ENCODE data around the gene PIAS1.
A peak's percentile ranks its signal among the peaks of the same experiment; 100 is the strongest.

PIAS1 gene

DNA sequence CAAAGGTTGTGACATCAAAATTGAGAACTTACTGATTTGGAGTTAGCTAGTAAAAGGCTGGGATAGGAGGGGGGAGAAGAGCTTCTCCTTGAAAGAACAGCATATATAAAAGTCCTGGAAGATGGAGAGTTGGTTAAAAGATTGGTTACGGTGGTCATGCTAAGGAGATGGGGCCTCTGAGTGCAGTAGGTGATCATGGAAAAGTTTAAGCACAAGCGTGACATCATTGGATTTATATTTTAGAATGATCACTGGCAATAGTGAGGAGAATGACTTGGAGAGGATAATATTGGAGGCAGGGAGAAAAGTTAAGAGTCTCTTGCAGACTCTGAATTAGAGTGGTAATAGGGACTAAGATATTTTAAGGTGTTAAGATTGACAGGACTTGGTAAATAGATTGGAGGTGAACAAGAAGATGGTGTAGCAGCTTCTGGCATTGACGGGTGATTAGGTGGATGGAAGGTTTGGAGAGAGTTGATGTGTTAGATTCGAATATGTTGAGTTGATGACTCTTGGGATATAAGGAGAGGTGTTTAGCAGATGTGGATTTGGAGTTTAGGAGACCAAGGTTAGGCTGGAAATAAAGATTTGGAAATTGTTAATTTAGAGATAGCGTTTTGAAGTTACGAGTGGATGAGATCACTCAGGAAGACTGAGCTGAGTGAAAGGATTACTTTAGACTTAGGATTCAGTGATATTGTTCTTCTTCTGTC is 19.6 kb downstream of the PIAS1 start:
- no peak for DNase-seq (ENCODE audit: low read depth)
- Histone ChIP-seq H3K36me3 (ENCODE audit: control insufficient read depth, insufficient read depth, low read length, severe bottlenecking) (no peaks in the 10 kb centered on the region), H3K27me3 (replicated peaks; ENCODE audit: control insufficient read depth, insufficient read depth, low read length) (no peaks in the 10 kb centered on the region), H3K9me3 (ENCODE audit: control insufficient read depth, low read length) (no peaks in the 10 kb centered on the region), H3K4me1 (ENCODE audit: control insufficient read depth, insufficient read depth, low read length) (no peaks in the 10 kb centered on the region), H3K4me3 (ENCODE audit: low read length) (no peak overlapping the region), H3K9ac (ENCODE audit: low read length) (no peak overlapping the region)

DNA sequence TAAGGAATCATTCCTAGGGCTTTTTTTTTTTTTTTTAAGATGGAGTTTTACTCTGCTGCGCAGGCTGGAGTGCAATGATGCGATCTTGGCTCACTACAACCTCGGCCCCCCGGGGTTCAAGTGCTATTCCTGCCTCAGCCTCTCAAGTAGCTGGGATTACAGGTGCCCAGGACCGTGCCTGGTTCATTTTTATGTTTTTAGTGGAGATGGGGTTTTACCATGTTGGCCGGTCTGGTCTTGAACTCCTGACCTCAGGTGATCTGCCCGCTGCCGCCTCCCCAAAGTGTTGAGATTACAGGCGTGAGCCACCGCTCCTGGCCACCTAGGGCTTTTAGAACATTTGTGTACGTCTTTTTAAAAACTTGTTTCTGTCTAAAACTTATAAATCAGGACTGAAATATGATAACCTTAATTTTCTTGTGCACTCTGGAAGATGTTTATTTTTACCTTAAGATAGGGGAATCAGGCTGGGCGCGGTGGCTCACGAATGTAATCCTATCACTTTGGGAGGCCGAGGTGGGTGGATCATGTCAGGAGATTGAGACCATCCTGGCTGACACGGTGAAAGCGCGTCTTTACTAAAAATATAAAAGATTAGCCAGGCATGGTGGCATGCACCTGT is 21.8 kb downstream of the PIAS1 start:
- Histone ChIP-seq H3K9me3 (ENCODE audit: control insufficient read depth, low read length) (no peaks in the 10 kb centered on the region), H3K27me3 (replicated peaks; ENCODE audit: control insufficient read depth, insufficient read depth, low read length) (no peaks in the 10 kb centered on the region), H3K9ac (ENCODE audit: low read length) (no peak overlapping the region), H3K4me3 (ENCODE audit: low read length) (no peak overlapping the region), H3K36me3 (ENCODE audit: control insufficient read depth, insufficient read depth, low read length, severe bottlenecking) (no peaks in the 10 kb centered on the region), H3K4me1 (ENCODE audit: control insufficient read depth, insufficient read depth, low read length) (no peaks in the 10 kb centered on the region)
- no peak for DNase-seq (ENCODE audit: low read depth)

DNA sequence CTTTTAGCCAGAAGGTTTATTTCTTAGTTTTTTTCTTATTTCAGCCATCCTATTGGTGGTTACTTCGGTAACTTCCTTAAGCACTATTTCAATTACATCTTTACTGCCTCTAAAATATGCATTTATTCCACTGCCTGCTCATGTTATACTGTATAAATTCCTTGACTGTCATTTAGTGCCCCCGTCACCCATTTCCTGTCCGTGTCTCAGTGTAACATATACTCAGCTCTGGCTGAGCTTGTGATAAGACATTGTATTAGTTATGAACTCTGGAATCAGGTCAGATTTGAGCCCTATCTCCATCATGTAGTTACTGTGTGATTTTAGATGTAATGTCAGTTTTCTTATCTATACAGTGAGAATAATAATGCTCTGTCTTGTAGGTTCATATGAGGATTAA is 24.2 kb downstream of the PIAS1 start:
- no peak for DNase-seq (ENCODE audit: low read depth)
- no peaks in the 10 kb centered on the region for H3K36me3 ChIP-seq (ENCODE audit: control insufficient read depth, insufficient read depth, low read length, severe bottlenecking)
- H3K4me1 ChIP-seq (ENCODE audit: control insufficient read depth, insufficient read depth, low read length), result peaks cover 8% of the 10 kb centered on the region
- H3K27me3 ChIP-seq (replicated peaks; ENCODE audit: control insufficient read depth, insufficient read depth, low read length), result no peaks in the 10 kb centered on the region
- no peak overlapping the region for H3K9ac ChIP-seq (ENCODE audit: low read length)
- H3K4me3 ChIP-seq (ENCODE audit: low read length), result no peak overlapping the region
- no peaks in the 10 kb centered on the region for H3K9me3 ChIP-seq (ENCODE audit: control insufficient read depth, low read length)

DNA sequence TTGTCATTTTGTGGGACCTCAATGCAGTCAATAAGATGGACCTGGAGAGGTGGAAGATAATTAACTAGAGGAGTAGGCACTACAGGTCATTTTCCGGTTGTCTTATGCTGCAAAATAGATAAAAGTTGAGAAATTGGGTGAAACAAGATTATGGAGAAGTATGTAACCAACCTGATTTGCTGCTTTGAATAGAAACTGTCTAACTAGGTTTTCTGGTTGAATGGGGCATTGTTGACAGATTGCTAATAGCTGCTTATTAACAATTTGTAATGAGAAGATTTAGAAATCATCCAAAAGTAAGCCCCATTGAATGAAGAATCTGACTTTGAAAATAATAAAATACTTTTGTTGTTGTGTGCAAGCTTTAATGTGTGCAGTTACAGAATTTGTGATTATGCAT is 26.2 kb downstream of the PIAS1 start:
- H3K4me1 ChIP-seq (ENCODE audit: control insufficient read depth, insufficient read depth, low read length), result peaks cover 13% of the 10 kb centered on the region
- no peak overlapping the region for H3K9ac ChIP-seq (ENCODE audit: low read length)
- no peak overlapping the region for H3K4me3 ChIP-seq (ENCODE audit: low read length)
- H3K9me3 ChIP-seq (ENCODE audit: control insufficient read depth, low read length), result no peaks in the 10 kb centered on the region
- no peak for DNase-seq (ENCODE audit: low read depth)
- H3K27me3 ChIP-seq (replicated peaks; ENCODE audit: control insufficient read depth, insufficient read depth, low read length), result no peaks in the 10 kb centered on the region
- no peaks in the 10 kb centered on the region for H3K36me3 ChIP-seq (ENCODE audit: control insufficient read depth, insufficient read depth, low read length, severe bottlenecking)

DNA sequence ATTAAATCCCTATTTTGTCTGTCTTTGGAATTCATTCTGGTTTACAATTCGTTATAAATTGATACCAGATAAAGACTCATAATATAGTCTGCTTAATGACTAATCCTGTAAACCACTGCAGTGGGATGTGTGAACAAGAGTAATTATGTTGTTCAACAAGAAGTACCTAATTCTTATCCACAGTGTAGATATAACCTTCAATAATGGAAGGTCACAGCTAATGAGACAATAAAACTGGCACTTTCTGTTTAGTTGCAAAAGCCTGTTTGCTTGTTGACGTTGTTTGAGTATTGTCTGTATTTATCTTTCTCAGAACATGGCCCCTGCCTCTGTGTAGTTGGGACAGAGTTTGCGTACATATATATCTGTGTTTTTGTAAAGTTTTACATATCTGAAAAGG is 26.7 kb downstream of the PIAS1 start:
- DNase-seq (ENCODE audit: low read depth), result no peak

DNA sequence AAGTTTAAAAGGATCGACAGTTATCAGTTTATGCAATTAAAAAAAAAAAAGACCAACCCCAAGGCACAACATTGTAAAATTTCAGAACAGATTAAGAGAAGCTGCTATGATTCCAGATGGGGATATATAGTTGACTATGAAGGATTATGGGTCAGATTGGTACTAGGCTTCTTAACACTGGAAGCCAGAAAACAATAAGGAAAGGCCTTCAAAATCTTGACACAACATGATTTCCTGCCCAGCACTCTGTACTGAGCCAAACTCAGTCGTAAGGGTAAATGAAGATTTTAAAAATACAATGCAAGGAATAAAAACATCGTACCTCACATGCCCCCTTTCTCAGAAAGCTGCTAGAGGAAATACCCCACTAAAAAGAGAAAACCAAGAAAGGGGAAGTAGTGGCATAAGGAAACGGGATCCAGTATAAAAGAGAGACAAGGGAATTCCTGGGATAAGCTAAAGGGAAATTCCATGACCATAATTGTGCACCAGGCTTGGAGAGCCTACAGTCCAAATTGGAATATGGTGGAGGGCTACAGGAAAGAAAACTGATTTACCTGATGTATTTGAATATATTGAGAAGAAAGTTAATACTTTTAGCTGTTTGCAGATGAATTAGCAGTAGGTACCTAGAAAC is 27.9 kb downstream of the PIAS1 start:
- no peak overlapping the region for H3K9ac ChIP-seq (ENCODE audit: low read length)
- H3K27me3 ChIP-seq (replicated peaks; ENCODE audit: control insufficient read depth, insufficient read depth, low read length), result no peaks in the 10 kb centered on the region
- DNase-seq (ENCODE audit: low read depth), result no peak
- no peaks in the 10 kb centered on the region for H3K9me3 ChIP-seq (ENCODE audit: control insufficient read depth, low read length)
- H3K4me3 ChIP-seq (ENCODE audit: low read length), result no peak overlapping the region
- peaks cover 15% of the 10 kb centered on the region for H3K4me1 ChIP-seq (ENCODE audit: control insufficient read depth, insufficient read depth, low read length)
- H3K36me3 ChIP-seq (ENCODE audit: control insufficient read depth, insufficient read depth, low read length, severe bottlenecking), result peaks cover 8% of the 10 kb centered on the region

More for the DNA sequence above, 26.7 kb downstream of the PIAS1 start:
- Histone ChIP-seq H3K27me3 (replicated peaks; ENCODE audit: control insufficient read depth, insufficient read depth, low read length) (no peaks in the 10 kb centered on the region), H3K4me3 (ENCODE audit: low read length) (no peak overlapping the region), H3K36me3 (ENCODE audit: control insufficient read depth, insufficient read depth, low read length, severe bottlenecking) (no peaks in the 10 kb centered on the region), H3K9me3 (ENCODE audit: control insufficient read depth, low read length) (no peaks in the 10 kb centered on the region), H3K4me1 (ENCODE audit: control insufficient read depth, insufficient read depth, low read length) (peaks cover 15% of the 10 kb centered on the region), H3K9ac (ENCODE audit: low read length) (no peak overlapping the region)

DNA sequence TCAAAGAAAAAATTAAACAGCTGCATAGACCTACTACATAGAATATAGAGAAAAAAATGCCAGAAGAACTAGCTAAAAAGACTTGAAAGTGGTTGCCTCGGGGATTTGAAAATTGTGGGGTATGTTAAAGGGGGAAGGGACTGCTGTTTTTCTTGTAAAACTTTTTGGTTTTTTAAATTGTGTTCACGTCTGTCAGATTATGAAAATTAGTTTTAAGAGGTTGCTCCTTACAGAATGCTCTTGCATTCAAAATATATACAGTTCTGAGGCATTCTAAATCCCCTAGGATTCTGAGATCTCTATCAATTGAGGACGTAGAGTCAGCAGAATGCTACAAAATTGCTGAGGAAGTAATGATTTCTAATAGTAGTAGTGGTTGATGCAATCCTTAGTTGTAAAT is 28.6 kb downstream of the PIAS1 start:
- Histone ChIP-seq H3K9me3 (ENCODE audit: control insufficient read depth, low read length) (no peaks in the 10 kb centered on the region), H3K27me3 (replicated peaks; ENCODE audit: control insufficient read depth, insufficient read depth, low read length) (no peaks in the 10 kb centered on the region), H3K36me3 (ENCODE audit: control insufficient read depth, insufficient read depth, low read length, severe bottlenecking) (peaks cover 10% of the 10 kb centered on the region), H3K9ac (ENCODE audit: low read length) (no peak overlapping the region), H3K4me3 (ENCODE audit: low read length) (no peak overlapping the region), H3K4me1 (ENCODE audit: control insufficient read depth, insufficient read depth, low read length) (peaks cover 15% of the 10 kb centered on the region)
- DNase-seq (ENCODE audit: low read depth), result no peak

DNA sequence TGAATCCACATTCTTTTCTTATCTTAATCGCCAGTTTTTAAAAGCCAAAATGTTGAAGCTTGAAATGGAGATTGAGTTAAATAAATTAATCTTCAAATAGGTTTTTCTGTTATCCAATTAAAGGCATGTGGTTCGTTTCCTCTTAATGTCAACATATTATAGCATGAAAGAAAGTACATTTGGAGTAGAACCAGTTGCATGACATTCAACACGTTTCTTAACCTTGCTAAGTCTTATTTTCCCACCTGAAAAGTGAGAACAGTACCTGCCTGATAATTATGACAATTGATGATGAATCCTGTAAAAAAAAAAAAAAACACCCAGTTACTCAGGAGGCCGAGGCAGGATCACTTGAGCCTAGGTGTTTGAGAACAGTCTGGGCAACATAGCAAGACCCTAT is 29.3 kb downstream of the PIAS1 start:
- Histone ChIP-seq H3K27me3 (replicated peaks; ENCODE audit: control insufficient read depth, insufficient read depth, low read length) (no peaks in the 10 kb centered on the region), H3K4me3 (ENCODE audit: low read length) (no peak overlapping the region), H3K9ac (ENCODE audit: low read length) (no peak overlapping the region), H3K4me1 (ENCODE audit: control insufficient read depth, insufficient read depth, low read length) (peaks cover 15% of the 10 kb centered on the region), H3K9me3 (ENCODE audit: control insufficient read depth, low read length) (no peaks in the 10 kb centered on the region), H3K36me3 (ENCODE audit: control insufficient read depth, insufficient read depth, low read length, severe bottlenecking) (peaks cover 10% of the 10 kb centered on the region)
- DNase-seq (ENCODE audit: low read depth), result no peak

DNA sequence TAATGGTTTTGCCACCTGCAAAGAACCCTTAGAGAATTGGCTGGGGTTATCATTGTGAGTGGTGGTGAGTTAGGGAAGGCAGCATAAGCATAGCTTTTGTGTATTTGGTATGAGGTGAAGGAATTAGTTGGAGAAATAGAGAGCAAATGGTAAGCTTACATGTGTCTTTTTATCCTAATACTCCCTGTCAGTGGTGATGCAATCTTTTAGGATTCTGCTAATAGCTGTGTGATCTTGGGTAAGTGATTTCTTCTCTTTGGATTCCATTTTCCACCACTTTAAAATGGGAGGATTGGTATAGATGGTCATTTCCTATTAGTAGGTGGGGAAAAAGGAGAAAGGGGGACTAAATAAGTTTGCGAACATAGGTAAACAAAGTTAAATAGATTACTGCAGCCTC is 30.9 kb downstream of the PIAS1 start:
- Histone ChIP-seq H3K9me3 (ENCODE audit: control insufficient read depth, low read length) (no peaks in the 10 kb centered on the region), H3K9ac (ENCODE audit: low read length) (no peak overlapping the region), H3K36me3 (ENCODE audit: control insufficient read depth, insufficient read depth, low read length, severe bottlenecking) (peaks cover 11% of the 10 kb centered on the region), H3K4me3 (ENCODE audit: low read length) (no peak overlapping the region), H3K27me3 (replicated peaks; ENCODE audit: control insufficient read depth, insufficient read depth, low read length) (no peaks in the 10 kb centered on the region), H3K4me1 (ENCODE audit: control insufficient read depth, insufficient read depth, low read length) (peaks cover 15% of the 10 kb centered on the region)
- peak; percentile 12 for DNase-seq (ENCODE audit: low read depth)

DNA sequence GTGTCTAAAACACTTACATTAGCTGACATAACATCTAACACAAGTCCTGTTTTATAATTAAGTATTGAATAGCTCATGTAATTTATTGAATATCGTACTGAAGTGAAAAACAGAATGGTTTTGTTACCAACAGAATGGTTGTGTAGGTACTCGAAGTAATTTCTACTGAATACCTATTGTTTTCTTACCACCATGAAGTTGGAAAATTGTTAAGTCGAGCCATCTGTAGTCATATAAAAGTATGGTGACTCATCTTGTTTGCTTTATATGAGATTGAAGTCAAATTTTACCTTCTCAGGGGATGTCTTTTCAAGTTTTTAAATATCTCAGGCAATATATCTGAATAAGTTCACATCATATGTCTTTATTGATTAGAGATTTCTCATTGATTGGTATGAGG is 37.6 kb downstream of the PIAS1 start:
- Histone ChIP-seq H3K9ac (ENCODE audit: low read length) (no peak overlapping the region), H3K27me3 (replicated peaks; ENCODE audit: control insufficient read depth, insufficient read depth, low read length) (no peaks in the 10 kb centered on the region), H3K4me3 (ENCODE audit: low read length) (no peak overlapping the region), H3K36me3 (ENCODE audit: control insufficient read depth, insufficient read depth, low read length, severe bottlenecking) (peaks cover 15% of the 10 kb centered on the region), H3K4me1 (ENCODE audit: control insufficient read depth, insufficient read depth, low read length) (no peaks in the 10 kb centered on the region), H3K9me3 (ENCODE audit: control insufficient read depth, low read length) (peaks cover 9% of the 10 kb centered on the region)
- no peak for DNase-seq (ENCODE audit: low read depth)

DNA sequence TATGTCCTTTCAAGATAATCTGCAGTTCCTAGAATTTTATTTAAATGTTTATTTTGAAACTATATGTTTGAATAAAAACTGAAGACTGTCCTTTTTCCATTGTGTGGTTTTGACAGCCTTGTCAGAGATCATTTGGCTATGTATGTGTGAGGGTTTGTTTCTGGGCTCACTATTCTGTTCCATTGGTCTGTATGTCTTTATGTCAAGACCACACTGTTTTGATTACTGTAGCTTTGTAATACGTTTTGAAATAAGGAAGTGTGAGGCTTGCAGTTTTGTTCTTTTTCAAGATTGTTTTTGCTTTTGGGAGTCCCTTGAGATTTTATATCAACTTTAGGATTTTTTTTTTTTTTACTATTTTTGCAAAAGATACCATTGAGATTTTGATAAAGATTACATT is 42.0 kb downstream of the PIAS1 start:
- Histone ChIP-seq H3K9me3 (ENCODE audit: control insufficient read depth, low read length) (peaks cover 18% of the 10 kb centered on the region), H3K27me3 (replicated peaks; ENCODE audit: control insufficient read depth, insufficient read depth, low read length) (no peaks in the 10 kb centered on the region), H3K9ac (ENCODE audit: low read length) (no peak overlapping the region), H3K4me1 (ENCODE audit: control insufficient read depth, insufficient read depth, low read length) (no peaks in the 10 kb centered on the region), H3K4me3 (ENCODE audit: low read length) (no peak overlapping the region), H3K36me3 (ENCODE audit: control insufficient read depth, insufficient read depth, low read length, severe bottlenecking) (peaks cover 9% of the 10 kb centered on the region)
- no peak for DNase-seq (ENCODE audit: low read depth)
